CD4-positive, alpha-beta T cell treated with Interleukin-17A for 1 hour (primary cell): ENCODE data around the gene TGM5.
"Not testable (repeated sequence)": the region's sequence is repeated elsewhere in the genome, so short reads cannot be mapped to it uniquely, and the experiment has no call there.

Experiments used
- DNase-seq: peaks from one replicate; pipeline ENCODE4 v3.0.0-alpha.2; 2020

Gene TGM5

DNA sequence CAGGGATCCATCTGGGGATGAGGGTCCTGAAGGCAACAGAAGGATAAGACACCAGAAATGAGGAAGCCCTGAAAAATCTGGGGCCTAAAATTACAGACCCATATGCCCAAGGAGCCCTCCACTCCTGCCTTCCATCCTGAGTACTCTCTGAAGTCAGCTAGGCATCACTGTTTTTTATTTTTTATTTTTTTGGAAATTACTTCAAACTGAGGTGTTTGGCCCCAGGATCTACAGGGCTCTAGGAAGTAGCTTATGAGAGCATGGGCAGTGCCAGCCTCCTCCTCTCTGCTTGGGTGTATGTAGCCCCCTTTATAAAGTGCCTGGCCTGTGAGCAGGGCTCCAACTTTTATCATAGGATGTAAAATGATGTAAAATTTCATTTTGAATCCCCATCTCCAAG lies 53.8 kb downstream of the TGM5 start:
- DNase-seq, result no peak

DNA sequence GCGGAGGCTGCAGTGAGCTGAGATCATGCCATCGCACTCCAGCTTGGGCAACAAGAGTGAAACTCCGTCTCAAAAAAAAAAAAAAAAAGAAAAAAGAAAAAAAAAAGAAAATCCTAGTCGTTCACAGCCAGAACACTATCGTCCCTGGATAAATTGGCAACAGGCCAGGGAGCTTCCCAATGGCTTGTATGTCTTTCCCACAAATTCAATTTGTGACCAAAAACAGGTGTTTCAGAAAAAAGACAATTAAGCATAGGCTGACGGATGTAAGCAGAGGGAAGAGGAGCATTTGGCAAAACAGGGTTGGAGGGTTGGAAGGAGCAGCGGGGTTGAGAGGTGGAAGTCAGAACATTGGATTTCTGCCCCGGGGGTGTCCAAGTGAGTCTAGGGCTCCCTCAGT lies 54.4 kb downstream of the TGM5 start:
- no peak for DNase-seq

DNA sequence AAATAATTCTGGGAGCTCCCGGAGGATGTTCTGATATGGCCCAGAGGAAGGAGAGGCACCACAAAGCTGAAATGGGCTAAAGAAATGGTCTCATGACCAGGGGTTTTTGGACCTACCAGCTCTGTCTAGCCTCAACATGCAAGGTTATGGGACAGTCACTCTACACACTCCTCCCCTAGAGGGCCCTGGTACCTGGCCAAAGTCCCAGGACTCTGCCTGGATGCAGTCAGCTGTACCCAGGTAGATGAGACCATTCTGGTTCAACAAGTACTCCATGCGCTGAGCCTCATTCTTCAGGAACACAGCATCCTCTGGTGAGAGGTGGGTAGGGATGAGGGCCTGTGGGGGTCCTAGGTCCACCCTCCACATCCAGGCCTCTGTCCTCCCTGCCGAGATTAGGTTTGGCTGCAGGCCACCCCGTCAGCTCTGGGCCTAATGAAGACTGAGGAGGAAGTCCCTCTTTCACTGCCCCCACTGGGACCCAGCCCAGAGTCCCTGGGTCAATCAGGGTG lies 55.4 kb downstream of the TGM5 start:
- DNase-seq, result no peak

DNA sequence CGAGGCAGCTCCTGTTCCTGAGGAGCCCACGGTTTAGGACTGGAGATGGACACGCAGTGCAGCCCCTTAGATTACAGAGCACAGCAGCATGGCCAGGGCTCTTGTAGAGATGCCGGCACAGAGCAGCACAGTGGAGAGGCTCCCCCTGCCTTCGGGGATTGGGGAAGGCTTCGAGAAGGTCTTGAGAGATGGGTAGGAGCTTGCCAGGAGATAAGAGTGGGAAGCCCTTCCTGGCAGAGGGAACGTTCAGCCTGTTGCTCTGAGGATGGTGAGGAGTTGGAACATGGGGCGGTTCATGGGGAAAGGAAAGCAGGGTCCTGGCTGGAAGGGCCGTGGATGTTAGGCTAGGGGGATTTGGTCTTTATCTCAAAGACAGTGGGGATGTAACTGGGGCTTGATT lies 55.9 kb downstream of the TGM5 start:
- no peak for DNase-seq

DNA sequence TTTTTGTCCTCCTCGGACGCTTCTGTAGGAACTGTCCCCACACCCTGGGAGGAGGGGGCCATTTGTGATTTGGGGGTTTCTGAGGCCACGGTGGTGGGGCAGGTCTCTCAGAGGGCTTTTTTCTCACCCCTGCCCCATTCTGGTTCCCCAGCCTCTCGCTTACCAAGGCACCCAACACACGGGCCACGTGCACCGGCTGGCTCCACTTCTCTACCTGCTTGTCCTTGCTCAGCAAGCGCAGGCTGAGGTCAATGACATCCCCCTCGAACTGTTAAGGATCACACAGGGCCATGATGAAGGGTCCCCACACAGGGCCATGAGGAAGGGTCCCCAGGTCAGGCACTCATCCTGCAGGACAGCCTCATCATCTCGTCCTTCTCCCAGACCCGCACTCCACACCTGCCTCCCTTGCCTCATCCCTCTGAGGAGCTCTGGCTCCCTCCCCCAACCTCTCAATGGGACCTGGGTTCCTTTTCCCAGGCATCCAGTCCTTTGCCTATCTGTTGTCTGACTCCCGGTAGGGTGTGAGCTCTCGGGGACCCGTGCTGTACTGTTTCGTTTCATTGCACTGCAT lies 56.5 kb downstream of the TGM5 start:
- no peak for DNase-seq

DNA sequence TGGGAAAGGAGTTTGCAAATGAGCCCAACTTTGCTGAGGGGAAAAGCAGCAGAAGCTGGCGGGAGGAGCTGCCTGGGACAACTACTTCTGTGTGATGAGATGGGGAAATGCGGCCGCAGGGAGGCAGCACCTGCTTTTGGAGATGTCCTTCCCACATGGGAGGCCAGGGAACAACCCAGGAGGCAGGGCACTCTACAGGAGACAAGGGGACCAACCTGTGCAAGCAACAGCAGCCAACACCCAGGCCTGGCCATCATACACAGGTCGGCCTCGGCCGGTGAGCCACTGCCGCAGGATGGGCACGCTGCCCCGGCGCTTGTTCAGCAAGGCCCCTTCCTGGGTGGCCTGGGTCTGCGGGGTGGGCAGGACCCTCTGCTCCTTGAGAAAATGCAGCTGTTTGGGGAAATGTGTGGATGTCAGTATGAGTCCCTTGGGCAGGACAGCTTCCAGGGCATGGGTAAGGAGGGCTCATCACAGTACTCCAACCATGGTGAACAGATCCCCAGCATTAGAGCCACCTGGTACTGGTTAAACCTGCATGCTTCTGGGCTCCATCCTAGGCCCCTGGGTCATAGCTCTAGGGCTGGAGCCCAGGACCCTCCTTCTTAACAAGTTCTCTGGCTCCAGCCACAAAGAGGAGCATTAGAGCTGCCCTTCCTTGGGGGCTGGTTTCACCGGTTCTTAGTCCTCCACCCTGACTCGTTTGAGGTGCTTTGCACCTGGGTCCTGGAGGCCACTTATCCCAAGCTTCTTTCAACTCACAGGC lies 57.5 kb downstream of the TGM5 start:
- no peak for DNase-seq

DNA sequence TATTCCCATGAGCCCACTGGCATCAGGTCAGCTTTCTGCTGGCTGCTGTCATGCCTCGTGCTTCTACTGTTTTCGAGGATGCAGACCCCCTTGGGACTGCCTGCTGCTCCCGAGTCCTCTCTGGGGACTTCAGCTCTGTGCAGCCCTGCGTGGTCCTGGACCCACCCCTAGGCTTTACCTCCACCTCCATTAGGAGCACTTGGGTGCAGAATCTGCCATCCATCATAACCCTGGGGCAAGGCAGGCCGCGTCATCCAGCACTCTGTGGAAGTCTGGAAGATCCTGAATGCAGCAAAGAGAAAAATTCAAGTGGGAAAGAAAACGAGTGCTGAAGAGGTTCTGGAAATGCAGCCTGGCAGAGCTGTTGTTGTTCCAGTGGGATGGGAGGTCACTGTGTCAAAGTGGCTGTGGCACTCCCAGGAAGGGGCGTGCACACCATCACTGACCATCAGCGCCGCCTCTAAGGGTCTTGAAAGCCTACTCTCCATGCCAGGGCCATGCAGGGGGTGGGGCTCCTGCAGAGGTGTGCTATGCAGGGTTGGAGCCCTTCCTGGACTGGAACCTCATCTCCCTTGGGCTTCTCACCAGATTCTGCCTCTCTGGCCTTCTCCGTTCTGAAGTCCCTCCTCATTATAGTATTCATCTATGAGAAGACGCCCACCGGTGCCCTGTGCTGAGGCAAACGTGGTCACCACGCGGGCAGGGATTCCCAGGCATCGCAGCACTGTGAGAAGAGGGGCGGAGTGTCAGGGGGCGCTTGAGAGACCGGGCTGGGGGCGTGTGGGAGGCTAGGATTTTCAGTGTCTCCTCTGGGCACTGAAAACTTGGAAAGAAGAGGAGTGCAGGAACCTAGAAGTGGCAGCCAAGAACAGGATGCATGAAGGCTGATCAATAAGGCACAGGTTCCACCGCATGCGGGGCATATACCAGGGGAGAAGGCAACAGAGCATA lies 58.4 kb downstream of the TGM5 start:
- DNase-seq, result no peak

DNA sequence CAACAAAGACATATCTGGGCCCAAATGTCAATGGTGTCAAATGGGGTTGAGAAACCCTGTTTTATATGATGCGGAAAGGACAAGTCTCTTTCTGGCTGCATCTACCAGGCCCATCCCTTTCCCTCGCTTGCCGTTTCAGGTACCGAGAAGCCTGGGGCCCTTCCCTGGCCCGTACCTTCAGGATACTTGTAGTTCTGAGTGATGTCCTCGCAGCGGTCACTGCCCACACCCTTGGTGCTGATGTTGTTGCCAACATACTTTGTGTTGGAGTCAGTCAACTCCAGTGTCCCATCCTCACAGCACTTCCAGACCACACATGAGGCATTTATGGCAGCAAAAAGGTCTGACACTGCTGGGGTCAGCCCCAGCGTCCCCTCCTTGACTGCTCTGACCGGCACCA lies 59.7 kb downstream of the TGM5 start:
- no peak for DNase-seq

DNA sequence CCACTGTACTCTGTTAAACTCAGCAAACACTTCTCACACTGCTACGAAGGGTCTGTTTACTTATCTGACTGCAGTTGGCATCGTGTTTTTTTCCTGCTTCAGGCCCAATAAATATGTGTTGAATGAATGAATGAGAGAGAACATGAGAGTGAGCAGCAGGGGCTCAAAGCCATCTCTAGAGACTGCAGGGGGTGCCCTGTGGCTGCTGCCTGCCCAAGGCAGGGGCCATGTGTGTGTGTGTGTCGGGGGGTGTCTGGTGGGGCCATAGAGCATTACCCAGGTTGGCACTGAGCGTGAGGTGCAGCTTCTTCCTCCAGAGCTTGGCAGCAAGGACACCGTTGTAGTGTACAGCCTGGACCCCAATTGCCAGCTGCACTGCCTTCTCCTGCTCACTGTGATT lies 60.7 kb downstream of the TGM5 start:
- DNase-seq, result no peak

DNA sequence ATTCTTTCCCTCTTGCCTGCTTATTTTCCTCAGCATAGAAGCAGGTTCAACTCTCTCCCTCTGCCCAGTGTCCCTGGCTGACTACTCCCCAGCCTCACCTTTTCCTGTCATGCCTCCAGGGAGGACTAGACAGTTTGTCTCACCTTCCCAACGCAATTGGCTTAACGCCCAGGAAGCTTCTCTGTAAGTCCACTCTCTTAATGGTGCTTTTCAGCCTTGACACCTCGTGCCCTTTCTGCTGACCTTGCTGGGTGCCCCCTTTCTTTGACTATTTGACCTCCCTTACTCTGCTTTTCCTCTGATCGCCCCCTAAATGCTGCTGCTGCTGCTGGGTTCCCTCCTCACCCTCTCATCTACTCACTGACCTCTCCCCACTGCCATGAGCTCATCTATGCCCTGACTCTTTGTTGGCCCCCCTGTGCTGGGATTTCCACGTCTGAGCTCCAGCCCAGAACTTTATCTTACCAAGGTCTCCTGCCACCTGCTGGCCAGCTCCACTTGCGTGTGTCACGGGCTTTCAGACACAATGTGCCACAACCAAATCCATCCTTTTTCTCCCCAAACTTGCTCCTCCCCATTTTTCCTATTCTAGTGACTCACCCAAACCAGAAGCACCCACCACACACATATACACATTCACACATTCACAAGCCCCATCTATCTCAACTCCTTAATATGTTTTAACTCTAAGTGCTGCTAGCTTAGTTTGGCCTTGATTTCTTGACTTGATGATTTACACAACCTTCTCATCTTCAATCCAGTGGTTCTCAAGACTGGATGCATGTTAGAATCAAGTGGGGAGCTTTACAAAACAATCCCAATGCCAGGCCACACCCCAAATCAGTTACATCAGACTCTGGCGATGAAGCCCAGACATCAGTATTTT lies 62.5 kb downstream of the TGM5 start:
- peak; percentile 48 for DNase-seq

DNA sequence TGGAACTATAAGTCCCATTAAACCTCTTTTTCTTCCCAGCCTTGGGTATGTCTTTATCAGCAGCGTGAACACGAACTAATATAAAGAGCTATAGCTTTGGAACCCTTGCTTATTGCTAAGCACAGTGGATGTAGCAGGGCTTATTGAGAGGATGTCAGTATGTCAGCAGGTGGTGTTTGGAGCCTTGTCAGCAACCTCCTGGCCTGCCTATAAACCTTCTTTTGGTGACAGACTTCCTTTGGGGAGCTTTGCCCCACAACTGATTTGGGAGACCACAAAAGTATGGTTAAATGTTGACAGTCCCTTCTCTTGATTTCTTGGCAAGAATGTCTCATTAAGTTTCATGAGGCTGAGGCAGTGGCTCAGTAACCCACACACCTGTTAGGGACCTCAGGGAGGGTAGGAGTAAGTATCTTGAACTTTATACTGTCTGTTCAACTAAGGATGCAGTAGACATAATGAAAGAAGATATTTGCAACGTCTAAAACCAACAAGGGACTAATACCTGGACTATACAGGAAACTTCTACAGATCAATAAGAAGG lies 66.7 kb downstream of the TGM5 start:
- no peak for DNase-seq

DNA sequence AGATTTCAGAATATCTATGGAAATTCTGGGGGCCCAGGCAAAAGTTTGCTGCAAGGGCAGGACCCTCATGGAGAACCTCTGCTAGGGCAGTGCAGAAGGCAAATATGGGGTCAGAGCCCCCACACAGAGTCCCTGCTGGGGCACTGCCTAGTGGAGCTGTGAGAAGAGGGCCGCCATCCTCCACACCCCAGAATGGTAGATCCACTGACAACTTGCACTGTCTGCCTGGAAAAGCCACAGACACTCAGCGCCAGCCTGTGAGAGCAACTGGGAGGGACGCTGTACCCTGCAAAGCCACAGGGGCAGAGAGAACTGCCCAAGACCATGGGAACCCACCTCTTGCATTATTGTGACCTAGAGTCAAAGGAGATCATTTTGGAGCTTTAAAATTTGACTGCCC lies 67.7 kb downstream of the TGM5 start:
- DNase-seq, result no peak

DNA sequence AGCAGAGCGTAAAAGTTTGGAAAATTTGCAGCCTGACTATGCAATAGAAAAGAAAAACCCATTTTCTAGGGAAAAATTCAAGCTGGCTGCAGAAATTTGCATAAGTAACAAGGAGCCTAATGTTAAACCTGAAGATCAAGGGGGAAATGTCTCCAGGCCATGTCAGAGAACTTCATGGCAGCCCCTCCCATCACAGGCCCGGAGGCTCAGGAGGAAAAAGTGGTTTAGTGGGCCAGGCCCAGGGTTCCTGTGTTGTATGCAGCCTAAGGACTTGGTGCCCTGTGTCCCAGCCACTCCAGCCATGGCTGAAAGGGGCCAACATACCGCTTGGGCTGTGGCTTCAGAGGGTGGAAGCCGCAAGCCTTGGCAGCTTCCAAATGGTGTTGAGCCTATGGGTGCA lies 68.2 kb downstream of the TGM5 start:
- not testable (repeated sequence) for DNase-seq

DNA sequence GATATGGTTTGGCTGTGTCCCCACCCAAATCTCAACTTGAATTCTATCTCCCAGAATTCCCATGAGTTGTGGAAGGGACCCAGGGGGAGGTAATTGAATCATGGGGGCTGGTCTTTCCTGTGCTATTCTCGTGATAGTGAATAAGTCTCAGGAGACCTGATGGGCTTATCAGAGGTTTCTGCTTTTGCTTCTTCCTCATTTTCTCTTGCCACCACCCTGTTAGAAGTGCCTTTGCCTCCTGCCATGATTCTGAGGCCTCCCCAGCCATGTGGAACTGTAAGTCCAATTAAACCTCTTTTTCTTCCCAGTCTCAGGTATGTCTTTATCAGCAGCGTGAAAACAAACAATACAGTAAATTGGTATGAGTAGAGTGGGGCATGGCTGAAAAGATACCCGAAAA lies 69.0 kb downstream of the TGM5 start:
- DNase-seq, result not testable (repeated sequence)

DNA sequence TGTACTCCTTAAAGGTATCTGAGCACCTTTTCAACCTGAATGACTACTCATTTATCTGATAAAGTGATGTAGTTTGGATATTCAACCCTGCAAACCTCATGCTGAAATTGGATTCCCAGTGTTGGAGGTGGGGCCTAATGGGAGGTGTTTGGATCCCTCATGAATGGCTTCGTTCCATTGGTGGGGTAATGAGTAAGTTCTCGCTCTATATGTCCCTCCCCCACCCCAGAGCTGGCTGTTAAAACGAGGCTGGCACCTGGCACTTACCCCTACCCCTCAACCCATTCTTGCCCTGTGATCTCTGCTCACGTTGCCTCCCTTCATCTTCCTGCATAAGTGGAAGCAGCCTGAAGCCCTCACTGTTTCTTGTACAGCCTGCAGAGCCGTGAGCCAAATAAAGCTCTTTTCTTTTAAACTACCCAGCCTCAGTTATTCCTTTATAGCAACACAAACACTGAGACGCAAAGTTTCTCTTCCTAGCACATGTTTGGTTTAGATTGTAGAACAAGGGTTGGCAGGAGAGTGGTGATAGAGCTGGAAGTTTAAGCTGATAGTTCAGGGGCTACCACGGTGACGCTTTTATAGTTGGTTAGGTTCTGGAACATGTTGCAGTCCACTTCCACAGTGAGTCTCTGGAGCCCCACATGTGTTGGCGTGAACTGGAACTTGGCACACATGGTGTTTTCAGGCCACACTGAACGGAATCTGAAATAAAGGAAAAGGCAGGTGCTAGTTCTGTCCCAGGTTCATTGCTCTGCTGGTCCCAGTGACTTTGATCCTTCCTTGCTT lies 69.8 kb downstream of the TGM5 start:
- DNase-seq, result no peak

DNA sequence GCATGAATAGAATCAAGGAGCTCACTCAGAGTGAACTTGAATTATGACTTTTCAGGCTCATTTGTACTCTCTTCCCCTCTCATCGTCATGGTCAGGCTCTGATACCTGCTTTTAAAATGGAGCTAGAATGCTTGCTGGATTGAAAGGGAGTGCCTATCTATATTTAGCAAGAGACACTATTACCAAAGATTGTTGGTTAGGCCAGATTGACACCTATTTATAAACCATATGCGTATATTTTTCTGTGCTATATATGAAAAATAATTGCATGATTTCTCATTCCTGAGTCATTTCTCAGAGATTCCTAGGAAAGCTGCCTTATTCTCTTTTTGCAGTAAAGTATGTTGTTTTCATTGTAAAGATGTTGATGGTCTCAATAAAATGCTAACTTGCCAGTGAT lies 71.9 kb downstream of the TGM5 start:
- DNase-seq, result no peak

DNA sequence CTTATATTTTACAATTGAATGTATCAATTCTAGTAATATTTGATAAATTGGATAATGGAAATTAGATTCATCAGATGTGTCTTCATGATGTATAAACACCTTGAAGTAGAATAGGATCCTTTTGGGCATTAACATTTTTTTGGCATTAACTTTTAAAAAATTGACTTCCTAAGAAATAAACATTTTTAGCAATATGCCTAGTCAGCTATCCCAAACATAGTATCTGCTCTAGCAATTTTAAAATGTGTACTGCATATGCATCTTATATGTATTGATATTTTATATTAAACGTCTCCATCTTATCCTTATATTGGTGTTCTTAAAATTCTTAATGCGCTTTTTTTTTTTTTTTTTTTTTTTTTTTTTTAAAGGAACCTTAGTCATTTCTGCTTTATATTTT lies 73.0 kb downstream of the TGM5 start:
- no peak for DNase-seq

DNA sequence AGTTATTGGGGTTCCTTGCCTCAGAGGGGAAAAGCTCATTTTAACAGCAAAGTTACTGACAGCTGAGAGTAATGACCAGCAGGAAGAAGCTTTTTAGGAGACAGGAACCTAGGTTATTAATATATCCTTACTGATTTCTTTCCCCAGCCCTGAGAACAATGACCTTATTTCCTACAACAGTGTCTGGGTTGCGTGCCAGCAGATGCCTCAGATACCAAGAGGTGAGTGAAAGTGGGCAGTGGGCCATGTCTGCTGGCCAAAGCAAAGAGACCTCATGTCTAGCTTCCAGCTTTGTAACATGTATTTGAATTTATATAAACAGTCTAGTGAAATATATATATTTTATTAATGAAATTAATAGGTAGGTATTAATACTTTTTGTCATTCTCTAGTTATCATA lies 76.5 kb downstream of the TGM5 start:
- DNase-seq, result no peak

DNA sequence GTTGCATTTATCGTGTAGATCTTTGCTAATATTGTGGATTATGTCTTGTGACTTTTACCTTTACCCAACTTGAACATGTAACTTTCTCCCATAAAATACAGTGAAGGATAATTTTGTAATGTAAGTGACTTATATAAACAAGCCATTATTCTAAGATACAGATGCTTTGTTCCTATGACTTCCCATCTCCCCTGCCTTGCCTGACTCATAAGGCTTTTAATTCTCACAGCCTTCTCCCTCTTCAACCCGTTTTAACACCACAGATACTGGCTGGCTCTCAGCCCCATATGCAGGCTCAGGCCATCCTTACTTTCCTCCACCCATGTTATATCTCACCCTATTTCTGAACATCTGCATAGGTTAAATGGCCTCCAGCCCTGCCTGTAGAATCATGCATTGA lies 77.4 kb downstream of the TGM5 start:
- no peak for DNase-seq

DNA sequence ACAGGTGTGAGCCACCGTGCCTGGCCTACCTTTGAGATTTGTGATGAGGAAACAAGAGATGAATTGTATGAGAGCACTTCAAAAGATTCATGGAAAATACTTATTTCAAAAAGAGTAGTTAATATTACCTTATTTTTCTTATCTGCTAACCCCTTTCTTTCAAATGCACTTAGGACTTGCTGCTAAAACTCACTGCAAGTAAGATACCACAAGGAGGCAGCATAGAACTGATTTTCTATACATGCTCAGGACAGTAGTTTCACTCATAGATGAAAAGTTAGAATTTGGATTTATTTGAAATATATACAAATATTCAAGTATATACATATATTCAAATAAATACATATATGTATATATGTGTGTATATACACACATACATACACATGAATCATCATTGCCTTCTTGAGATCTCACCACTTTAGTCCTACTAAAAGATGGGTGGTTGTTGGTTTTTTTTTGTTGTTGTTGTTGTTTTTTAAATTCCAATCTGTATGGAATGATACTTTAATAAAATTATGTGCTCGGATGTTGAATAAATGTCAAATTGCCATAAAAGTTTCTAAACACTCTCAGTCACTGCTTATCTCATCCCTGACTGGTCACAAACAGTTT lies 79.1 kb downstream of the TGM5 start:
- peak; percentile 72 for DNase-seq

DNA sequence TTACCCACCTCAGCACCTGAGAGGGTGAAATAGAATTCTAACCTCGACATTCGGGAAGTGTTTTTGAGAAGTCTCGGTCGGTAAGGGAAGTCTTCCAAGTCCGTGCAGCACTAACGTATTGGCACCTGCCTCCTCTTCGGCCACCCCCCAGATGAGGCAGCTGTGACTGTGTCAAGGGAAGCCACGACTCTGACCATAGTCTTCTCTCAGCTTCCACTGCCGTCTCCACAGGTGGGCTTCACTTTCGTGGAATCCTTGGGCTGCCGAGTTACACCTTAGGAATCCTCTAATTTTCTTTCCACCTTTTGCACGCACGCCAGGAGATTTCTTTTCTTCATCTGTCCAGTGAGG lies 80.8 kb downstream of the TGM5 start:
- no peak for DNase-seq
